Spleen (tissue), 11 donors: ENCODE measurements around the gene KRT13. TPM values are rescaled to one million over a fixed set of nuclear protein-coding genes. Genes with fewer than 3 reads are reported as not detected.

Source experiments
- DNase-seq: peaks from one replicate; pipeline ENCODE4 v3.0.0-alpha.2; 2020
- H3K27ac ChIP-seq, 8 donors: fragments of 200-600 bp; sonication (generic) in 7 of 8; 1 replicate in 4 of 8; 2 replicates in 4 of 8; pipeline versions ENCODE4 v1.5.0 to v1.8.0; 2016 to 2021; ENCODE audit warnings: inconsistent platforms in 4 of 8, mild to moderate bottlenecking in 4 of 8, moderate library complexity in 1 of 8
- H3K27me3 ChIP-seq, 7 donors: fragments of 200-600 bp; sonication (generic) in 6 of 7; replicated peaks in 1 of 7; 1 replicate in 4 of 7; 2 replicates in 3 of 7; pipeline versions ENCODE4 v1.5.0 to v1.8.0; 2016 to 2021; ENCODE audit warnings: inconsistent platforms in 3 of 7, mild to moderate bottlenecking in 1 of 7
- H3K36me3 ChIP-seq, 6 donors: fragments of 200-600 bp; sonication (generic) in 5 of 6; 1 replicate in 4 of 6; 2 replicates in 2 of 6; pipeline versions ENCODE4 v1.5.0 to v1.8.0; 2016 to 2021; ENCODE audit warnings: inconsistent platforms in 2 of 6
- H3K4me1 ChIP-seq, 6 donors: fragments of 200-600 bp; sonication (generic) in 5 of 6; 1 replicate in 3 of 6; 2 replicates in 3 of 6; pipeline versions ENCODE4 v1.5.0 to v1.8.0; 2016 to 2021; ENCODE audit warnings: inconsistent platforms in 3 of 6
- H3K4me3 ChIP-seq, 8 donors: fragments of 200-600 bp; sonication (generic) in 7 of 8; 1 replicate in 4 of 8; 2 replicates in 4 of 8; pipeline versions ENCODE4 v1.5.0 to v1.8.0; 2016 to 2021; ENCODE audit warnings: inconsistent platforms in 4 of 8, mild to moderate bottlenecking in 4 of 8, moderate library complexity in 2 of 8
- H3K9me3 ChIP-seq, 8 donors: fragments of 200-600 bp; sonication (generic) in 7 of 8; 1 replicate in 4 of 8; 2 replicates in 4 of 8; pipeline versions ENCODE4 v1.5.0 to v1.8.0; 2016 to 2021; ENCODE audit warnings: inconsistent platforms in 4 of 8
- CTCF ChIP-seq, 11 experiments: fragments of 200-600 bp in 7 of 11; fragments of 450-650 bp in 4 of 11; sonication (generic) in 4 of 11; IDR thresholded peaks in 8 of 11; conservative IDR thresholded peaks in 3 of 11; 1 replicate in 7 of 11; 2 replicates in 4 of 11; pipeline versions ENCODE4 v1.4.0 to v1.8.0; 2016 to 2021; ENCODE audit warnings: antibody characterized with exemption in 11 of 11, inconsistent platforms in 4 of 11, mild to moderate bottlenecking in 1 of 11
- POLR2A ChIP-seq, 3 donors: fragments of 450-650 bp; IDR thresholded peaks; one replicate each; pipeline ENCODE4 v1.5.1; 2017; ENCODE audit warnings: antibody characterized with exemption in 3 of 3, mild to moderate bottlenecking in 1 of 3
- POLR2AphosphoS5 ChIP-seq, 3 donors: sonication (generic); formaldehyde crosslinking; IDR thresholded peaks; one replicate each; pipeline ENCODE4 v1.5.1; 2017; ENCODE audit warnings: antibody characterized with exemption in 3 of 3
- WGBS, 5 donors: extraction: QIAGEN DNeasy Blood & Tissue Kit in 3 of 5; methylation state at CpG; one replicate each; pipeline versions ENCODE4 v1.1.5 to v1.1.7; 2013 to 2018; 5-methylcytosine and 5-hydroxymethylcytosine counted together
- intact Hi-C: fragments of 100-400 bp; cut with DNase I; formaldehyde crosslinking; loops from one replicate; pipeline ENCODE4 v1.15.0; 2023; ENCODE audit warnings: low total_unique reads
- polyA plus RNA-seq, 3 donors: library from polyadenylated mRNA; stranded (reverse); fragments of 200-250 nt; gene quantifications; one replicate each; pipeline ENCODE4 v1.2.1, GENCODE V29; 2013
- total RNA-seq, 7 donors: library from RNA; depleted of rRNA in 3 of 7; stranded (reverse); fragments of >200 nt in 3 of 7; fragmentation: NEBNext Ultra II Directional in 4 of 7; extraction: Animal tissue kit (Norgen Biotek cat#: 25700) in 4 of 7; gene quantifications; one replicate each; pipeline versions ENCODE4 v1.1.0 to v1.2.1, GENCODE V29; 2016 to 2021
- donor health status: healthy with polysubstance abuse.
- donor health status: DM: no; HTN: no; CAD: no; lungs with moderate emphysema.
- donor health status: DM: no; HTN: no; CAD: no.
- donor health status: Bipolar disorder and iron deficiency.
- donor health status: healthy.
- donor health status: DM: no; HTN: no; CAD: no.
- donor health status: DM: yes; HTN: yes; CAD: no.

Gene KRT13
- total and polyA plus RNA-seq, 10 donors = 1.6 to 26.4 (median 3.8) TPM; not detected in 7

GRCh38 chr17:41516147-41516829 lies 10.9 kb upstream of the KRT13 start:
- DNase-seq = no peak
- TF ChIP-seq POLR2AphosphoS5 (IDR thresholded peaks at IDR 0.05) (no peak), POLR2A (IDR thresholded peaks at IDR 0.05) (no peak), CTCF (IDR thresholded peaks at IDR 0.05 in 8 of 11, conservative IDR thresholded peaks at IDR 0.05 in 3 of 11) (no peak)
- Histone ChIP-seq H3K36me3 (no peaks in the 10 kb centered on the region), H3K27ac (no peak overlapping the region), H3K9me3 (no peaks in the 10 kb centered on the region), H3K4me3 (no peak overlapping the region), H3K27me3 (peaks cover 0 to 37% (median 0%) of the 10 kb centered on the region in 7 donors), H3K4me1 (peaks cover 0 to 8% (median 4%) of the 10 kb centered on the region in 6 donors)
- intact Hi-C loops = no loop called here
- 78 to 90% (median 82%) methylated on average over 10 to 14 of the region's 14 CpGs for WGBS, 5 donors

- no peak overlapping the region for H3K27ac ChIP-seq
- DNase-seq = no peak
- no peaks in the 10 kb centered on the region for H3K9me3 ChIP-seq
- intact Hi-C loops = no loop called here
- no peaks in the 10 kb centered on the region for H3K36me3 ChIP-seq
- peak overlapping the region in 1 of 8 donors; percentile 19 for H3K4me3 ChIP-seq
- peaks cover 0 to 14% (median 0%) of the 10 kb centered on the region in 7 donors for H3K27me3 ChIP-seq
- peaks cover 0 to 8% (median 3%) of the 10 kb centered on the region in 6 donors for H3K4me1 ChIP-seq
- TF ChIP-seq POLR2AphosphoS5 (IDR thresholded peaks at IDR 0.05) = no peak
- TF ChIP-seq CTCF (IDR thresholded peaks at IDR 0.05 in 8 of 11, conservative IDR thresholded peaks at IDR 0.05 in 3 of 11) = no peak
- TF ChIP-seq POLR2A (IDR thresholded peaks at IDR 0.05) = no peak
- WGBS, 5 donors = 83 to 90% (median 87%) methylated on average over 4 to 5 of the region's 5 CpGs
Measured at GRCh38 chr17:41513168-41513547, 7.7 kb upstream of the KRT13 start.

- TF ChIP-seq CTCF (IDR thresholded peaks at IDR 0.05 in 8 of 11, conservative IDR thresholded peaks at IDR 0.05 in 3 of 11) = no peak
- no peak for TF ChIP-seq POLR2A (IDR thresholded peaks at IDR 0.05)
- TF ChIP-seq POLR2AphosphoS5 (IDR thresholded peaks at IDR 0.05) = no peak
- H3K27me3 ChIP-seq = peaks cover 0 to 9% (median 0%) of the 10 kb centered on the region in 7 donors
- 33 to 48% (median 37%) methylated on average over 7 of the region's 7 CpGs for WGBS, 5 donors
- peaks cover 0 to 8% (median 3%) of the 10 kb centered on the region in 6 donors for H3K4me1 ChIP-seq
- intact Hi-C loops = no loop called here
- no peak for DNase-seq
- H3K36me3 ChIP-seq = no peaks in the 10 kb centered on the region
- peak overlapping the region in 1 of 8 donors; percentile 19 for H3K4me3 ChIP-seq
- H3K27ac ChIP-seq = peak overlapping the region in 1 of 8 donors; percentile 18
- H3K9me3 ChIP-seq = no peaks in the 10 kb centered on the region
Measured at GRCh38 chr17:41512546-41513167, 7.2 kb upstream of the KRT13 start.

- 79 to 90% (median 84%) methylated on average over 10 of the region's 10 CpGs for WGBS, 5 donors
- Histone ChIP-seq H3K4me3 (no peak overlapping the region), H3K9me3 (no peaks in the 10 kb centered on the region), H3K27ac (no peak overlapping the region), H3K4me1 (peaks cover 0 to 8% (median 3%) of the 10 kb centered on the region in 6 donors), H3K36me3 (no peaks in the 10 kb centered on the region), H3K27me3 (peaks cover 0 to 6% (median 0%) of the 10 kb centered on the region in 7 donors)
- DNase-seq = no peak
- intact Hi-C loops = no loop called here
- TF ChIP-seq POLR2A (IDR thresholded peaks at IDR 0.05) (no peak), CTCF (IDR thresholded peaks at IDR 0.05 in 8 of 11, conservative IDR thresholded peaks at IDR 0.05 in 3 of 11) (no peak), POLR2AphosphoS5 (IDR thresholded peaks at IDR 0.05) (no peak)
Measured at GRCh38 chr17:41511716-41512115, 6.3 kb upstream of the KRT13 start.
